Tibial nerve (tissue), 4 donors: ENCODE results near the gene TRIM17. TPM values are rescaled to one million over a fixed set of nuclear protein-coding genes. Genes with fewer than 3 reads are reported as not detected.

ENCODE experiments used
- DNase-seq, 2 donors: peaks; one replicate each; pipeline ENCODE4 v3.0.0-alpha.2; 2019; ENCODE audit warnings: low spot score in 2 of 2
- H3K27ac ChIP-seq, 4 donors: fragments of 200-600 bp; sonication (generic) in 3 of 4; one replicate each; pipeline ENCODE4 v1.5.1; 2017 to 2019; ENCODE audit warnings: mild to moderate bottlenecking in 1 of 4
- H3K27me3 ChIP-seq, 2 donors: fragments of 200-600 bp; sonication (generic) in 1 of 2; one replicate each; pipeline versions ENCODE4 v1.5.1 to v1.6.0; 2017 to 2019
- H3K36me3 ChIP-seq, 3 donors: fragments of 200-600 bp; sonication (generic); one replicate each; pipeline ENCODE4 v1.5.1; 2018 to 2019
- H3K4me1 ChIP-seq, 4 donors: fragments of 200-600 bp; sonication (generic) in 3 of 4; one replicate each; pipeline ENCODE4 v1.5.1; 2017 to 2019
- H3K4me3 ChIP-seq, 4 donors: fragments of 200-600 bp; sonication (generic) in 3 of 4; one replicate each; pipeline ENCODE4 v1.5.1; 2017 to 2019; ENCODE audit warnings: mild to moderate bottlenecking in 1 of 4, moderate library complexity in 1 of 4
- H3K9me3 ChIP-seq, 4 donors: fragments of 200-600 bp; sonication (generic) in 3 of 4; one replicate each; pipeline ENCODE4 v1.5.1; 2017 to 2019
- EP300 ChIP-seq, 2 donors: sonication (generic); formaldehyde crosslinking; IDR thresholded peaks; one replicate each; pipeline ENCODE4 v1.6.1; 2017; ENCODE audit warnings: antibody characterized with exemption in 2 of 2, mild to moderate bottlenecking in 1 of 2
- POLR2A ChIP-seq, 2 donors: fragments of 450-650 bp; IDR thresholded peaks; one replicate each; pipeline ENCODE4 v1.6.1; 2017; ENCODE audit warnings: antibody characterized with exemption in 2 of 2, mild to moderate bottlenecking in 2 of 2, moderate library complexity in 2 of 2
- WGBS, 2 donors: methylation state at CpG; one replicate each; pipeline ENCODE4 v1.1.5; 2018; 5-methylcytosine and 5-hydroxymethylcytosine counted together
- total RNA-seq, 4 donors: library from RNA; depleted of rRNA; stranded (reverse); fragments of >200 nt; gene quantifications; one replicate each; pipeline ENCODE4 v1.1.0, GENCODE V29; 2016
- TF ChIP-seq, protein P1 (sequence below), 5 experiments: fragments of 200-600 bp in 3 of 5; fragments of 450-650 bp in 2 of 5; sonication (generic) in 3 of 5; IDR thresholded peaks; one replicate each; pipeline ENCODE4 v1.5.1; 2016 to 2019; ENCODE audit warnings: antibody characterized with exemption in 5 of 5, mild to moderate bottlenecking in 3 of 5, moderate library complexity in 2 of 5

The TRIM17 gene
- total RNA-seq, 4 donors from 2014 or later, result 0.63 to 4.2 (median 1.4) TPM; not detected in 1

DNA sequence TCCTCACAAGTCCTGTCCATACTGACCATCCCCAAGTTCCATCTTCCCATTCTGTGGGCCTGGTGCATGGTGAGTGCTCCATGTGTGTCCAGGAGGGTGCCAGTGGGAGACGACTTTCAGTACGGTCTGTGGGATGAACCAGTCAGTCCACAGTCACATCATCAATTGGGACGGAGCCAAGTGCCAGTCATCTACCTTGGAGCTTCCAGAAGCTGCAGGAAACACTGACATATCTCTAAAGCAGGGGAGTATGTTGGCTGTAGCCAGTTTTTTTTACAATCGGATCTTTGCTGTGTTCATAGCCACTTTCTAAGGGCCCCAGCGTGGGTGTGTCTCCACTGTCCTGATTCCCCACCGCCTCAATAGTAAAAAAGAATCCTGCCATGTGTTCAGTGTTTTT, 13.6 kb upstream of the TRIM17 start:
- H3K4me1 ChIP-seq, result no peaks in the 10 kb centered on the region
- H3K4me3 ChIP-seq, result no peak overlapping the region
- TF ChIP-seq POLR2A (IDR thresholded peaks at IDR 0.05), result no peak
- TF ChIP-seq EP300 (IDR thresholded peaks at IDR 0.05), result no peak
- TF ChIP-seq, protein P1, sequence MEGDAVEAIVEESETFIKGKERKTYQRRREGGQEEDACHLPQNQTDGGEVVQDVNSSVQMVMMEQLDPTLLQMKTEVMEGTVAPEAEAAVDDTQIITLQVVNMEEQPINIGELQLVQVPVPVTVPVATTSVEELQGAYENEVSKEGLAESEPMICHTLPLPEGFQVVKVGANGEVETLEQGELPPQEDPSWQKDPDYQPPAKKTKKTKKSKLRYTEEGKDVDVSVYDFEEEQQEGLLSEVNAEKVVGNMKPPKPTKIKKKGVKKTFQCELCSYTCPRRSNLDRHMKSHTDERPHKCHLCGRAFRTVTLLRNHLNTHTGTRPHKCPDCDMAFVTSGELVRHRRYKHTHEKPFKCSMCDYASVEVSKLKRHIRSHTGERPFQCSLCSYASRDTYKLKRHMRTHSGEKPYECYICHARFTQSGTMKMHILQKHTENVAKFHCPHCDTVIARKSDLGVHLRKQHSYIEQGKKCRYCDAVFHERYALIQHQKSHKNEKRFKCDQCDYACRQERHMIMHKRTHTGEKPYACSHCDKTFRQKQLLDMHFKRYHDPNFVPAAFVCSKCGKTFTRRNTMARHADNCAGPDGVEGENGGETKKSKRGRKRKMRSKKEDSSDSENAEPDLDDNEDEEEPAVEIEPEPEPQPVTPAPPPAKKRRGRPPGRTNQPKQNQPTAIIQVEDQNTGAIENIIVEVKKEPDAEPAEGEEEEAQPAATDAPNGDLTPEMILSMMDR (IDR thresholded peaks at IDR 0.05), result no peak
- DNase-seq, result no peak
- no peaks in the 10 kb centered on the region for H3K36me3 ChIP-seq
- no peaks in the 10 kb centered on the region for H3K9me3 ChIP-seq
- H3K27me3 ChIP-seq, result peaks cover 0 to 38% of the 10 kb centered on the region in 2 donors
- WGBS, 2 donors, result 83 to 86% methylated on average over 6 of the region's 6 CpGs
- H3K27ac ChIP-seq, result no peak overlapping the region

DNA sequence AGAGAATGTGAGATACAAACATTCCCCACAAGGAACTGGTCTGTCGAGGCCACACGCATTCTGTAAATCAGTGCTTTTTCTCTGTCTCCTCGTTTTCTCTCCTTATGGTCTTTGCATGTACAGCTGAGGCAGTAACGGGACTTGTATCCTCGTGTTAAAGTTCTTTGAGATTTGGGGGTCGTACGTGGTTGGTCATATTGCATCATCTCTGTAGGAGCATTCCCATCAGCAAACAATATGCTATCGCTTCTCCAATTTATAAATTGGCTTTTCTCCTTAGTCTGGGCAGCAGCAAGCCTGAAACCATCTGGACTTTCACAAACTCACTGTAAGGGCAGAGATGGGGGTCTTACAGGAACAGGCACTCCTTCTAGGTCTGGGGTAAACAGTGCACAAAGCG, 13.0 kb upstream of the TRIM17 start:
- TF ChIP-seq EP300 (IDR thresholded peaks at IDR 0.05), result no peak
- TF ChIP-seq POLR2A (IDR thresholded peaks at IDR 0.05), result no peak
- TF ChIP-seq, protein P1 (IDR thresholded peaks at IDR 0.05), result no peak
- Histone ChIP-seq H3K4me1 (no peaks in the 10 kb centered on the region), H3K9me3 (no peaks in the 10 kb centered on the region), H3K4me3 (no peak overlapping the region), H3K27me3 (peaks cover 0 to 32% of the 10 kb centered on the region in 2 donors), H3K27ac (no peak overlapping the region), H3K36me3 (no peaks in the 10 kb centered on the region)
- no peak for DNase-seq
- WGBS, 2 donors, result 71 to 74% methylated on average over 9 of the region's 9 CpGs

DNA sequence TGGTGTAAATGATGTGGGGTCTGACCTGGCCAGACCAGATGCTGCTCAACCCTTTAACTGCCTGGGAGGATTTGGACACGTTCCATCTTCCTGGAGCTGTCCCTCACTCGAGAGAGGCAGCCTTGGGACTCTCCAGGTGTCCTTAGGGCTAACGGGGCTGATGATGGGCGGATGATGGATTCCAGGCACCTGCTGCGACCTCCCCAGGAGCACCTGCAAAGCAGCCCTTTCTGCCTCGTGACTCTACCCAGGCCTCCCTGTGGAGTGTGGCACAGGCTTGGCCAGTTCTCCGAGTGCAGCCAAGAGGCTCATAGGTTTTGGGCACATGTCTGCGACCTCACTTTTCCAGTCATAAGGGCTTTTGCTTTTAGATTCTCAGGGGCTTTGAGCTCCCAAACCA, 12.3 kb upstream of the TRIM17 start:
- no peak for TF ChIP-seq EP300 (IDR thresholded peaks at IDR 0.05)
- TF ChIP-seq, protein P1 (IDR thresholded peaks at IDR 0.05), result no peak
- no peak for TF ChIP-seq POLR2A (IDR thresholded peaks at IDR 0.05)
- no peaks in the 10 kb centered on the region for H3K9me3 ChIP-seq
- no peak overlapping the region for H3K27ac ChIP-seq
- no peak overlapping the region for H3K4me3 ChIP-seq
- no peak for DNase-seq
- 68 to 83% methylated on average over 3 to 8 of the region's 8 CpGs for WGBS, 2 donors
- H3K4me1 ChIP-seq, result no peaks in the 10 kb centered on the region
- H3K27me3 ChIP-seq, result peaks cover 0 to 27% of the 10 kb centered on the region in 2 donors
- no peaks in the 10 kb centered on the region for H3K36me3 ChIP-seq

DNA sequence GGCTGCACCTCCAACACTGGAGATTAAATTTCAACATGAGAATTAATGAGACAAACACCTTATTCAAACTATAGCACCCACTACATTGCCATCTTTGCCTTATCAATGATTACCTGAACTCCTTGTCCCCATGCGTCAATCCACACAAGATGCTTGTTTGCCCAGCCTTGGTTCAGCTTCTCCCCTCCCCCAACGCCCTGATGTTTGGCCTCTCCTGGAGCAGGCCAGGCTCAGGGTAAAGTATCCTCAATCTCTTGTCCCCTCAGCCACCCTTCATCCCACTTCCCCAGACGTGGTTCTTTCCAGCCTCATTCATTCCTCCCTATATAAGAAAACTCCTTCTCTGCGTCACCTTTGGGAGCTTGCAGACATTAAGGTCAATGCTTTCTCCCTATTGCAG, 11.8 kb upstream of the TRIM17 start:
- Histone ChIP-seq H3K4me3 (no peak overlapping the region), H3K27me3 (peaks cover 0 to 24% of the 10 kb centered on the region in 2 donors), H3K27ac (no peak overlapping the region), H3K9me3 (no peaks in the 10 kb centered on the region), H3K36me3 (no peaks in the 10 kb centered on the region), H3K4me1 (no peaks in the 10 kb centered on the region)
- DNase-seq, result no peak
- WGBS, 2 donors, result 72 to 76% methylated on average over 4 of the region's 4 CpGs
- no peak for TF ChIP-seq POLR2A (IDR thresholded peaks at IDR 0.05)

DNA sequence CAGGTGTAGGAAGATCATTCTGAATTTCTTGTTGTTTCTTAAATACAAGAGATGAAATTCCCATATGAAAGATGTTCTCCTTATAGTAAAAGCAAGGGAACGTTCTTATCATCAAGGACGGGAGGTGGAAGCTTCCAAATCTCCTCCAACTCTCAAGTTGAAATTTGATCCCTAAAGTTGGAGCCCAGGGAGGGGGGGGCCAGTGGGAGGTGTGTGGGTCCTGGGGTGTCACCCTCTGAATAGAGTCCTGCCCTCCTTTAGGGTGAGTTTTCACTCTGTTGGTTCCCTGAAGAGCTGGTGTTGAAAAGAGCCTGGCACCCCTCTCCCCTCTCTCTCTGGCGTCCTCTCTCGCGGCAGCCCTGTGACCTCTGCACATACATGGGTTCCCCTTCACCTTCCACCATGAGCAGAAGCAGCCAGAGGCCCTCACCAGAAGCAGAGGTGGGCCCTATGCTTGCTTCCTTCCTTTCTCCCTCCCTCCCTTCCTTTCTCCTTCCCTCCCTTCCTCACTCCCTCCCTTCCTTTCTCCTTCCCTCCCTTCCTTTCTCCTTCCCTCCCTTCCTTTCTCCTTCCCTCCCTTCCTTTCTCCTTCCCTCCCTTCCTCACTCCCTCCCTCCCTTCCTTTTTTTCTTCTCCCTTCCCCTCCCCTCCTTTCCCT, 10.0 kb upstream of the TRIM17 start:
- no peaks in the 10 kb centered on the region for H3K4me1 ChIP-seq
- TF ChIP-seq EP300 (IDR thresholded peaks at IDR 0.05), result no peak
- no peak for TF ChIP-seq POLR2A (IDR thresholded peaks at IDR 0.05)
- TF ChIP-seq, protein P1 (IDR thresholded peaks at IDR 0.05), result no peak
- 69 to 70% methylated on average over 5 of the region's 5 CpGs for WGBS, 2 donors
- H3K9me3 ChIP-seq, result no peaks in the 10 kb centered on the region
- H3K27me3 ChIP-seq, result peaks cover 0 to 18% of the 10 kb centered on the region in 2 donors
- DNase-seq, result no peak
- no peak overlapping the region for H3K27ac ChIP-seq
- H3K4me3 ChIP-seq, result no peak overlapping the region
- no peaks in the 10 kb centered on the region for H3K36me3 ChIP-seq
